Fibroblast of skin of scalp (primary cell): Measurements from ENCODE around the gene CHSY1.
A peak's percentile ranks its signal among the peaks of the same experiment; 100 is the strongest.

Source experiments
- DNase-seq: peaks from one replicate; pipeline ENCODE4 v3.0.0-alpha.2; 2013

CHSY1 gene

DNA sequence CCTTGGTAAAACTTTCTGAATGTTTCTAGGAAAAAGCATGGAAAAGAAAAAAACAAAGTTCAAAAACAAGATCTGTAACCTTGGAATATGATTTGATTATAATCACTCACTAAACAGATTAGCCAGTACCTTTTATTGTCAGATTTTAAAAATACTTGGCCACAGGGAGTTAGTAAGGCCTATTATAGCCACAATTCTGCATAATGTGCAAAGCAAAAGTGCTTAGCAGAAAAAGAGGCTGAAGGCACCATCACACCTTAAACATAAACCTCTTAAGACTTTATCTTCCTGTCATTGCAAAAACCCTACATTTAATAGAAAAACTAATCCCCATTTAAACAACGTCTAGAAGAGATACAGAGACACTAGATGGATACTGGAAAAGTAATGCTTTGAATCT lies 41.8 kb downstream of the CHSY1 start:
- no peak for DNase-seq

GRCh38 chr15:101209285-101209845 lies 42.5 kb downstream of the CHSY1 start:
- no peak for DNase-seq

DNA sequence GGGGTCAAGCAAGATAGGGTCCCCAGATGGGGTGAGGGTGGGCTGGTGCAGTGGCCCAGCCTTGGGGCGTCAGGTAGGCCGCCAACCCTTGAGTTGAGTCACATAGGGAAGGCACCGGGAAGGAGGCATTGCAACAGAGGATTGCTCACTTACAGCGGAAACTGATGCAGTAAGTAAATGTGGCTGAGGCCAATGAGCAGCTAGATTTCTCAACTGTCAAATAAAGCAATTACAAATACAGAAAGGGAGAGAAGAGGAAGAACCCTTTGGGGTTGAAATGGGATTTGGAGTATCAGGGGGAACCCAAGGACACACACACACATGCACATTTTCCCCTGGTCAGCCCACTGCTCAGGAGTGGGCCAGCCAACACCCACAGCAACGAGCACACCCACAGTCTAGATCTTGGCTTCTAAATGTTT lies 44.0 kb downstream of the CHSY1 start:
- DNase-seq = no peak

DNA sequence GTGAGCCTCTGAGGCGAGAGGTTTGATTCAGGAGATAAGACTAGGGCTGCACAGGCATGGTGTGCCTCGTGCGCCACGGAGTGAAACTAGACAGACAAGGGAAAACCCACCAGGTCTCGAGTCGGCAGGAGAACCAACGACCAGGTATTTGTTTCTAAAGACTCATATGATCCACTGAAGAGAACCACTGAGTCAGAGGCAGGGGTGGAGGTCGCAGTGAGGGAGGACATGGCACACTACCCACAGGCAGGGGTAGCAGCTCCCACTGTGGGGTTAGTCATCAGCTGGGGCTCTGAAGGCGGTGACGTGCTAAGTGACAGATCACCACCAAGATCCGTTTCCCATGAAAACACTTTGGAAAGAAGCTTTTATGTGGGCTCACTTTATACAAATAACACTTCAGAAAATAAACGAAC lies 45.7 kb downstream of the CHSY1 start:
- peak; percentile 54 for DNase-seq

DNA sequence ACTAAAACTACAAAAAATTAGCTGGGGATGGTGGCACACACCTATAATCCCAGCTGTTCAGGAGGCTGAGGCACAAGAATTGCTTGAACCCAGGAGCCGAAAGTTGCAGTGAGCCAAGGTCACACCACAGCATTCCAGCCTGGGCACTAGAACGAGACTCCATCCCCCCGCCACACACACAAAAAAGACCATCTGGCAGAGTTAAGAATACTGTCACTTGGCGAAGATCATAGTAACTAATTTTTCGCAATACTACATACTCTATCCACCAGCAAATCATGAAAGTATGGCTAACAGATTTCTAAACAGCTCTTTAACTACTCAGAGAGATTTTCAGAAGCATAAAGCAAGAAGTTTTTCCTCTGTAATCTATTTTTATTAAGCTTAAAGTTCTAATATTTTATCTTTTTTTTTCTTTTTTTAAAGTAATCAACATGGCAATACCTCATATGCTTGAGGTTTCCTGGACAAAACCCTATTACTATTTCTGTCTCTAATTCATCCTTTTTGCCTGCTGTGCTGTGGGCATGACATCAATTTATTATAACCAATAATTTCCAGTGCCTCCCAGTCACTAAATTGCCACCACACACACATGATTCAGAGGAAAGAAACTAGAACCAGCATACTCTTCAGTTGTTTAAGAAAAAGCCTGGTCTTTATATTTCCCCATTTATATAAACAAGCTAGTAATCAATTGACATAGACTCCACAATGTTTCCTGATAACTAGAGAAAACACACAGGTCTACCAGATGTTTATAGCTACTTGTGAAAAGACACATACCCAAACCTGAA lies 46.9 kb downstream of the CHSY1 start:
- DNase-seq = peak; percentile 69

DNA sequence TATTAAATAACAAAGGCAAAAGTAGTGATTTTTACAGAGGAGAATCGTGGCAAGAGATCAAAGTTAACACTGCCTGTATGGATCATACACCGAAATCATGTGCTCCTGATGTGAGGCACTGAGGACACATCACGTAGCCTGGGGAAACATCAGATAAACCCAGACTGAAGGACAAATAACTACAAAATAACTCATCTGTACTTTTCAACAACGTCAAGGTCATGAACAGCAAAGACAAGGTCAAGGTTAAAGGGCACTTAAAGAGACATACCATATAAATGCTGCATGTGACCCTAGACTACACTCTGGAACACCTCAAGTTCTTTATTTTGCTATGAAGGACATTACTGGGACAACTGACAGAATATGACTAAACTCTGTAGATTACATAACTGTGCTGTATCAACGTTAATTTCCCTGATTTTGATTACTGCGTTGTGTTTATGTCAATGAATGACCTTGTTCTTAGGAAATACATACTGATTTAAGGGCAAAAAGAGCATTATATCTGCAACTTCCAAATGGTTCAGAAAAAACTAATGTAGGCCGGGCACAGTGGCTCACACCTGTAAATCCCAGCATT lies 48.1 kb downstream of the CHSY1 start:
- DNase-seq = no peak

DNA sequence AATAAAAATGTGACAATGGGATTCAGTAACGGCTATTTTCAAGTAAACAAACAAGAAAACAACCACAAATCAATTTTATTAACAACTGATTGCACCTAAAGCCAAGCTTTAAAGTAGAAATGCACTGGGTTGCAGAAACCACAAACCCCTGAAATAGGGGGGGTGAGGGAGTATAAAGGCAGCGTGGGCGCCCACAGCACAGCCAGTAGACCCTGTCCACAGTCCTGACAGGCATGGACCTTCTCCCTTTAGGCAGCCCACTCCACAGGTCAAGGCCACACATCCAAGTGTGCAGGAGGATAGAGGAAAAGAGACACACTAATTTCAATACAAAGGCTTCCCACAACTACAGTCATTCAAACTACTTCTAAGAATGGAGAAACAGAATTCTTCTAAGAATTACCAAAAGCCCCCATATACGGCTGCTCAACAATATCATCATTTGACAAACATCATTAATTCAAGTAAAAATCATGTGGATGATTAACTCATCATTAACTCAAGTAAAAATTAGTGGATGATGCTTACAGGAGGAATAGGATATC lies 48.7 kb downstream of the CHSY1 start:
- DNase-seq = no peak

DNA sequence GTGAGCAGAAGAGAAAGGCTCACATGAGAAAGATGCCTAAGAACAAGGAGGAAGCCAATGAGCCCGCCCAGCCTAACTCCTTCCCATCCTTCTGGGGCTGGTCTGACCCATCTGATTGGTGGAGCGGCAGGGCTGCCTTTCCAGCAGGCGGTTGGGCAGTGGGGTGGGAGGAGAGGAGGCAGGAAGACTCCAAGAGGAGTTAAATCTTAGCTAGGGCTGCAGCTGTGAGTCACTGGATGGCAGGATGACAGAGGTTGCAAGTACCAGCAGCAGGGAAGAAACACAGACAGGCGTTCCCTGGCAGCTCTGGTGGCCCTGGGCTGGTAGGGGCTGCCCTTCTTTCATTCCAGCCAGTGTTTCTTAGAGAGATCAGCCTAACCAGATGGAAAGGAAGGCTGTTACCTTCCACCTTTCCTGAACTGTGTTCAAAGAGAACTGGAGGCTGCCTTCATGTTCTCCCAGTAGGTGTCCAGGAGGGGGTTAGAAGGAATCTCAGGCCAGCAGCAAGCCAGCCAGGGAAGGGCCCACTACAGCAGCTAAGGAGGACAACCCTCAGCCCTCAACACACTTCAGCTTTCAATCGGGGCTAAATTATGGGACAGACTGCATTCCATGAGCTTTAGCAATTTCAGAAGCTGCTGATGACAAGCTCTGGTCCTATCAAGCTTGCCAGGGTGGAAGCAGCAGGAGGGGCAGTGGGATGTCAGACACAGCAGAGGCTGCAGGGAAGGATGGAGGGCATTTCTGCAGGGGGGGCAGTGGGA lies 50.3 kb downstream of the CHSY1 start:
- DNase-seq = peak; percentile 99

DNA sequence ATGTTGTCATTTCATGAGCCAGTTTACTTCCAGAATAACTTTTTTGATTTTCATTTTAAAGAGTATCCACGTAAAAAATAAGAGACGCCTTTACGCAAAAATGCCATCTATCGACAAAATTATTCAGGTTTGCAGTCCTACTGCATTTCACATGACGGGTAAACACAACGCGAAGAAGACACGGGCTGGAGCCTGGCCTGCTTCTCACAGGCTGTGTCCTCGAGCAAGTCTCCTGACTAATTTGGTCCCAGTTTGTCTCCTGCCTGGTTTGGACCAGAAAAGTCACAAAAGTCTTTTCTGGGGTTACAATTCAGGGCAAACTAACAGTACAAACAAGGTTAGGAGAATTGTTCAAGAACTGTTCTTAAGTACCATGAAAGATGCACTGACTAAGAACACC lies 51.7 kb downstream of the CHSY1 start:
- no peak for DNase-seq

- DNase-seq = no peak
Measured at GRCh38 chr15:101198800-101199199, 53.0 kb downstream of the CHSY1 start.

- no peak for DNase-seq
Measured at GRCh38 chr15:101198031-101198575, 53.7 kb downstream of the CHSY1 start.

- DNase-seq = no peak
Measured at GRCh38 chr15:101194546-101195125, 57.2 kb downstream of the CHSY1 start.

DNA sequence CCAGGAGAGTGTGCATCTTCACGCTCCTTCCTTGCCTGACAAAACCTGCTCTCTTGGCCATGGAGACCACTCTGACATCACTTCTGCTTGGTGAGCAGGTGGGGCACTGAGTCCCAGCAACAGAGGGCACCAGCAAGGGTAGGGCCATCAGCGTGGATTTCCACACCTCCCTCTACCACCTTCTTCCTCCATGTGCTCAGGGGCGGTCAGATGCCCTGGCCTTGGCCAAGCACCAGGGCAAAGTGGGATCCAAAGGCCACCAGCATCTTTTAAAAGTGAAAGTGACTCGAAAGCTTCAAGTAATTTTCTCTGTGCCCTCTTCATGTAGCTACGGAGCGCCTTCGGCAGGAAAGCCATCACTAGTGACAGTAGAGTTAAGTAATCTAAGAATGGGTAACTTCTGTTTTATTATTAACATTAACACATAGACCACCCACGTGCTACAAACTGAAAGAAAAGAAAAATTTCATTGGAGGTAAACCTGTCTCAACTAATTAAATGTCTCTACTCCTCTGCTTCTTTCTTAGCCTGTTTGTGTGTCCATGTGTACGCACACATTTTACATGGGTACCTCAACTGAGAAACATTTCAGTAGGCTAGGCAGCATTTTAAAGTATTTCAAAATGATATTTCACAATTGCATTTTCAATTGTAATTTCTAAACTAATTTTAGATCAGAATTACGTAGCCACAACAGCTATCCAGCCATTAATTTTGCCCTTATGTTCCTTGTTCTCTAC lies 57.9 kb downstream of the CHSY1 start:
- no peak for DNase-seq

DNA sequence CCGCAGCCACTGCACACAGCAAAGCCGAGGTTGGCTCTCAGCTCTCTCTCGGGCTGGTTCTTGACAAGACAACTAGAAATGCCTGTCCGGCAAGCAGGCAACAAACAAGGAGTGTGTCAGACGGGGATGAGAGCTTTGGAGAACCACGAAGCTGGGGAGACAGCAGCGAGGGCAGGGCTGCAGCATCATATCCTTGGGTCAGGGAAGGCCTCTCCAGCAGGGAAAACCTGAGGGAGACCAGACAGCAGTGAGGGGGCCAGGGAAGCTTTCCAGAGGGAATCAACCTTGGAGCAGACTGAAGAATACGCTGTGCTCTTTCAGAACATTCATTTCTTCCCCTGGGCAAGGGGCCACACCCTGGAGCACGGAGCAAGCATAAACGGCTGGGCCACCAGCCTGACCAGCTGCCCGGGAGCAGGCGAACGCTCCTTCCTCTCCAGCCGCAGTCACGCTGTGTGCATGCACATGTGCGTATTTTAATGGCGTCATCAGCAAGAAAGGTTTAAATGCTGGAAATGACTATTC lies 58.7 kb downstream of the CHSY1 start:
- no peak for DNase-seq

GRCh38 chr15:101192081-101192480 lies 59.8 kb downstream of the CHSY1 start:
- DNase-seq = no peak

DNA sequence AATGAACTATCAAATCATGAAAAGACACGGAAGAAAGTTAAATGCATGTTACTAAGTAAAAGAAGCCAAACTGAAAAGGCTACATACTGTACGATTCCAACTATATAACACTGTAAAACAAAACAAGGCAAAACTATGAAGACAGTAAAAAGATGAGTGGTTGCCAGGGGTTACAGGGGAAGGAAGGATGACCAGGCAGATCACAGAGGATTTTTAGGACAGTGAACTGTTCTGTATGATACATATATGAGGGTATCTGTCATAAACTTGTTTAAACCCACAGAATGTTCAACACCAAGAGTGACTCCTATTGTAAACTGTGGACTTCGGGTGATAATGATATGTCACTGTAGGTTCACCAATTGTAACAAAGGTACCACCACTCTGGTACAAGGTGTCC lies 60.6 kb downstream of the CHSY1 start:
- DNase-seq = peak; percentile 41

GRCh38 chr15:101190092-101190595 lies 61.7 kb downstream of the CHSY1 start:
- DNase-seq = no peak

DNA sequence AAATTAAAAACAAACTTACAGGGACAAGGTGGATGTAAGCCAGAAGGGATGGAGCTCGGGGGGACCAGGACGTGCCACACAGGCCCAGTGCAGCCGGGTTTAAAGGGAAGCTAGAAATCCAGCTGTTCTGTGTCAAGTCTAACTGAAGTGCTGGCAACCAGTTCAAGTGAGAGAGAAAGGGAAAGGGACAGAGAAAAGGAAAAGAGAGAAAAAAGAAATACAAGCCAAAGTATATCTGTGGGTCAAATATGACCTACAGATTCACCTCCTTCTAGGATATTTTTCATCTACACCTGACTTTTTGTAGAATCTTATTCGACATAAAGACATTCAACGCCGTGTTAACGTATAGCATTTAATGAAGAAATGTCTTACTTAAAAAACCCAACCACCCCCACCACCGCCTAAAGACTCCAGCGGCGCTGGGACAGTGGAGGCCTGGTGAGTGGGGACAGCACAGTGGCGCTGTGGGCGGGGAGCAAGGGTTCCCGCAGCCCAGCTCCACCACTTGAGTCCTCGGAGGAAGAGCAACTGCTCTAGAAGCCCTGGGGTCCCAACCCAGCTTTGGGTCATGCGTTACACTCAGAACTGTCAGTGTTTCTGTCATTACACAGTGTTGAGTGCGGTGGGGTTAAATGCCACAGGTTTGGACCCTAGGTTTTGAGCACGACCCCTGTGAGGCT lies 62.3 kb downstream of the CHSY1 start:
- no peak for DNase-seq

DNA sequence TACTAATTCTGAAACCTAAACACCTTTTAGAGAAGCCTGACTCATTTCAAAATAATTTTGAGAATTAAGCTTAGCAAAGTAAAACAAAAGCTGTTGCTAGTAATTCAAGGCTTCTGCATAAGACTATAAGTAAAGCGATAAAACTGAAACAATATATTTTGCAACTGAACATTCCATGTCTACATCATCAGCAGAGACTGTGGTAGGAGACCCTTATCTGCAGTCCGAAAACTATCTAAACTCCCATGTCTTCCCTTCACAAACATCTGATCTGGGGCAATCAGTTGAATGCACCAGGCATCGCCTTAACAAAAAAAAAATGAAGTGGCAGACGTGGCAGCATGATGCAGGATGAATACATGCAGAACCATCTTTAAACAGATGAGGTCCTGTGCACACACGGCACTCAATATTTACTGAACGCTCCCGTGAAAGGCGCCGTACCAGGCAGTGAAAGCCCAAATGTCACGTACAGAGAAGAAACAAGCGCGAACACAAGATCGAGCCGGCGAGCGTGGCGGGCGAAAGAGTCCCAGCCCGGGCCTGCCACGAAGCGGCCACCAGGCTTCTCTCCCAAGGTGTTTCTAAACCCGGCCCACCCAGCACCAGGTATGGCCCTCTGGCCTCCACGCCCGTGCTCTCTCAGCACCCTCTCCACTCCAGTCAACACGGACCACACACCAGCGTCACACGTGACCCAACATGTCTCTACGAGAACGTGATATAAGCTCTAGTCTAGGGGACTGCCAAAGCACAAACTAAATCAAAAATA lies 63.0 kb downstream of the CHSY1 start:
- DNase-seq = peak; percentile 76
